A673 (cell line): ENCODE measurements around the gene RHBDL2.

Experiments used
- CTCF ChIP-seq: fragments of 300-800, 200-600 bp; sonication (generic); conservative IDR thresholded peaks from 2 replicates; pipeline ENCODE4 v1.5.1; 2017; ENCODE audit warnings: low read depth, mild to moderate bottlenecking, antibody characterized with exemption, low read length, moderate library complexity, mixed read lengths
- EZH2 ChIP-seq: fragments of 200-600 bp; sonication (generic); IDR thresholded peaks from 2 replicates; pipeline ENCODE4 v1.6.1; 2017; ENCODE audit warnings: borderline replicate concordance, low read depth, mild to moderate bottlenecking, mixed read lengths, antibody characterized with exemption, low read length; ENCODE audit not compliant: poor library complexity, severe bottlenecking

DNA sequence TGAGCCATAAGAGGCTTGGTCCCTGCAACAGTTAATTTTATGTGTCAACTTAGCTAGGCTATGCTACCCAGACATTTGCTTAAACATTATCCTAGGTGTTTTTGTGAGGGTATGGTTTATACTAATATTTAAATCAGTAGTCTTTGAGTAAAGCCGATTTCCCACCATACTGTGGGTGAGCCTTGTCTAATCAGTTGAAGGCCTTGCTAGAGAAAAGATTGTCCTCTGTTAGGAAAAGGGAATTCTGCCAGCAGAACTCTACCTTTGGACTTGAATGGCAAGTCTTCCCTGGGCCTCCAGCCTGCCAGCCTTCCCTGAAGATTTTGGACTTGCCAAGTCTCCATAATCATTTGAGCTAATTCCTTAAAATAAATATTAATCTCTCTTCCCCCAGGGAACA lies 23.9 kb downstream of the RHBDL2 start:
- no peak for TF ChIP-seq CTCF
- no peak for TF ChIP-seq EZH2
